H1 (cell line): ENCODE results near the gene EXD3. TPM values are rescaled to one million over a fixed set of nuclear protein-coding genes. Genes with fewer than 3 reads are reported as not detected.

Experiments used
- CTCF ChIA-PET: fragments of 300-600 bp; sonication (Branson Sonifier 250); formaldehyde crosslinking; loops from one replicate; lab custom pipeline; 2021; ENCODE audit not compliant: partially characterized antibody; lab: Charles Lee
- POLR2A ChIA-PET: fragments of 300-600 bp; sonication (Branson Sonifier 250); formaldehyde crosslinking; loops from one replicate; lab custom pipeline; 2021; ENCODE audit warnings: inconsistent platforms; ENCODE audit not compliant: partially characterized antibody; lab: Charles Lee
- DNase-seq, 2 experiments: peaks; one replicate each; pipeline versions ENCODE4 v3.0.0 to v3.0.0-alpha.2; 2010 to 2022; ENCODE audit warnings: low spot score in 2 of 2, low read depth in 1 of 2, mixed read lengths in 1 of 2
- FAIRE-seq: peaks from 2 replicates; lab custom pipeline; 2011; peaks lifted over from hg19 to GRCh38; lab: Jason Lieb, UNC
- H2AFZ ChIP-seq: 2 replicates; pipeline ENCODE4 v1.8.1; 2012; ENCODE audit warnings: low read length, inconsistent platforms
- H2AK5ac ChIP-seq: 2 replicates; pipeline ENCODE4 v1.6.1; 2013; ENCODE audit warnings: low read depth, low read length
- H2BK120ac ChIP-seq: replicated peaks from 2 replicates; pipeline ENCODE3; 2013; ENCODE audit warnings: low read depth, low read length, inconsistent platforms
- H2BK12ac ChIP-seq: 2 replicates; pipeline ENCODE4 v1.6.1; 2013; ENCODE audit warnings: low read depth, low read length
- H2BK15ac ChIP-seq: 2 replicates; pipeline ENCODE4 v1.6.1; 2013; ENCODE audit warnings: low read length
- H2BK20ac ChIP-seq: 2 replicates; pipeline ENCODE4 v1.6.1; 2013; ENCODE audit warnings: low read length
- H2BK5ac ChIP-seq: 2 replicates; pipeline ENCODE4 v1.6.1; 2013; ENCODE audit warnings: low read depth, low read length
- H3K14ac ChIP-seq: 2 replicates; pipeline ENCODE4 v1.6.1; 2013; ENCODE audit warnings: inconsistent platforms; ENCODE audit not compliant: insufficient read length
- H3K18ac ChIP-seq: 2 replicates; pipeline ENCODE4 v1.6.1; 2013; ENCODE audit warnings: low read length; ENCODE audit errors: extremely low read depth
- H3K23ac ChIP-seq: 2 replicates; pipeline ENCODE4 v1.6.1; 2013; ENCODE audit warnings: inconsistent platforms; ENCODE audit not compliant: insufficient read length
- H3K23me2 ChIP-seq: 2 replicates; pipeline ENCODE4 v1.6.1; 2013; ENCODE audit warnings: low read depth, low read length
- H3K27ac ChIP-seq: 2 replicates; pipeline ENCODE4 v1.6.1; 2011; ENCODE audit warnings: low read depth, low read length, inconsistent platforms
- H3K27me3 ChIP-seq, 4 experiments: replicated peaks in 1 of 4; 1 replicate in 1 of 4; 2 replicates in 3 of 4; pipeline versions ENCODE4 v1.6.1 to v1.8.1; 2011 to 2013; ENCODE audit warnings: low read length in 3 of 4, mild to moderate bottlenecking in 3 of 4, inconsistent platforms in 2 of 4, mixed read lengths in 2 of 4, moderate library complexity in 1 of 4; ENCODE audit not compliant: control insufficient read depth in 3 of 4, insufficient read depth in 3 of 4; ENCODE audit errors: extremely low read depth in 1 of 4
- H3K36me3 ChIP-seq, 4 experiments: 2 replicates each; pipeline versions ENCODE4 v1.6.1 to v1.8.1; 2011 to 2013; ENCODE audit warnings: mild to moderate bottlenecking in 4 of 4, low read length in 3 of 4, moderate library complexity in 2 of 4, control low read depth in 1 of 4, inconsistent platforms in 1 of 4; ENCODE audit not compliant: insufficient read depth in 4 of 4, control insufficient read depth in 2 of 4
- H3K4ac ChIP-seq: replicated peaks from 2 replicates; pipeline ENCODE3; 2013; ENCODE audit warnings: low read length, low read depth, mixed read lengths, inconsistent platforms; ENCODE audit not compliant: insufficient read length
- H3K4me1 ChIP-seq, 4 experiments: replicated peaks in 1 of 4; 1 replicate in 1 of 4; 2 replicates in 3 of 4; pipeline versions ENCODE4 v1.6.1 to v1.8.1; 2011 to 2013; ENCODE audit warnings: low read length in 3 of 4, inconsistent platforms in 2 of 4, mixed read lengths in 1 of 4; ENCODE audit not compliant: insufficient read depth in 4 of 4, control insufficient read depth in 3 of 4
- H3K4me2 ChIP-seq, 2 experiments: 2 replicates each; pipeline versions ENCODE4 v1.6.1 to v1.8.1; 2011 to 2013; ENCODE audit warnings: low read depth in 2 of 2, low read length in 2 of 2, control low read depth in 1 of 2, inconsistent platforms in 1 of 2, mild to moderate bottlenecking in 1 of 2; ENCODE audit not compliant: insufficient read depth in 1 of 2
- H3K4me3 ChIP-seq, 4 experiments: fragments of 200-600, 300-600 bp in 1 of 4; sonication (generic), shearing (Covaris generic), sonication (Bioruptor Twin) in 1 of 4; 2 replicates each; pipeline versions ENCODE4 v1.5.1 to v1.8.1; 2011 to 2016; ENCODE audit warnings: low read length in 4 of 4, low read depth in 3 of 4, control low read depth in 2 of 4, inconsistent platforms in 2 of 4, mild to moderate bottlenecking in 2 of 4, mixed read lengths in 1 of 4, moderate library complexity in 1 of 4; ENCODE audit not compliant: insufficient read depth in 2 of 4; ENCODE audit errors: extremely low read depth in 1 of 4
- H3K56ac ChIP-seq: replicated peaks from 2 replicates; pipeline ENCODE3; 2013; ENCODE audit warnings: low read depth, mild to moderate bottlenecking, mixed read lengths, low read length, inconsistent platforms; ENCODE audit not compliant: insufficient read length
- H3K79me1 ChIP-seq: 2 replicates; pipeline ENCODE4 v1.6.1; 2013; ENCODE audit warnings: low read depth, low read length, control low read depth
- H3K79me2 ChIP-seq, 2 experiments: 2 replicates each; pipeline versions ENCODE4 v1.6.1 to v1.8.1; 2012 to 2013; ENCODE audit warnings: low read length in 2 of 2, mild to moderate bottlenecking in 2 of 2, inconsistent platforms in 1 of 2; ENCODE audit not compliant: insufficient read depth in 2 of 2, control insufficient read depth in 1 of 2
- H3K9ac ChIP-seq, 4 experiments: replicated peaks in 1 of 4; 1 replicate in 1 of 4; 2 replicates in 3 of 4; pipeline versions ENCODE4 v1.6.1 to v1.8.1; 2011 to 2013; ENCODE audit warnings: low read depth in 3 of 4, low read length in 3 of 4, control low read depth in 2 of 4, mild to moderate bottlenecking in 2 of 4, moderate library complexity in 2 of 4, inconsistent platforms in 1 of 4; ENCODE audit errors: extremely low read depth in 1 of 4
- H3K9me3 ChIP-seq, 2 experiments: 2 replicates each; pipeline versions ENCODE4 v1.6.1 to v1.8.1; 2012 to 2013; ENCODE audit warnings: mild to moderate bottlenecking in 2 of 2, moderate library complexity in 2 of 2, control low read depth in 1 of 2, inconsistent platforms in 1 of 2, low read depth in 1 of 2, low read length in 1 of 2, mixed read lengths in 1 of 2; ENCODE audit not compliant: insufficient read depth in 2 of 2
- H4K20me1 ChIP-seq, 2 experiments: replicated peaks in 1 of 2; 2 replicates each; pipeline versions ENCODE3 to v1.8.1; 2011 to 2013; ENCODE audit warnings: inconsistent platforms in 2 of 2, low read length in 2 of 2, mild to moderate bottlenecking in 1 of 2; ENCODE audit not compliant: insufficient read depth in 2 of 2, control insufficient read depth in 1 of 2
- H4K5ac ChIP-seq: 2 replicates; pipeline ENCODE4 v1.6.1; 2013; ENCODE audit warnings: low read length, low read depth, mixed read lengths, inconsistent platforms; ENCODE audit not compliant: insufficient read length
- H4K8ac ChIP-seq: 2 replicates; pipeline ENCODE4 v1.8.0; 2013; ENCODE audit warnings: mild to moderate bottlenecking, moderate library complexity, low read length, inconsistent platforms; ENCODE audit not compliant: insufficient read depth; ENCODE audit errors: extremely low read depth
- H4K91ac ChIP-seq: replicated peaks from 2 replicates; pipeline ENCODE3; 2013; ENCODE audit warnings: low read length, mixed read lengths, inconsistent platforms; ENCODE audit not compliant: insufficient read length
- WGBS, 2 experiments: shearing (Covaris generic) in 1 of 2; methylation state at CpG; one replicate each; pipeline versions ENCODE4 v1.1.6 to v1.1.7; 2013 to 2015; ENCODE audit warnings: low lambda C conversion rate in 2 of 2, mixed read lengths in 2 of 2, inconsistent platforms in 1 of 2, low coverage in 1 of 2, missing lambda C conversion rate in 1 of 2; ENCODE audit not compliant: insufficient replicate concordance in 2 of 2, insufficient coverage in 1 of 2, insufficient read length in 1 of 2; ENCODE audit errors: extremely low coverage in 1 of 2, missing lambda C conversion rate in 1 of 2; 5-methylcytosine and 5-hydroxymethylcytosine counted together
- polyA plus RNA-seq, 7 experiments: library from polyadenylated mRNA; depleted of rRNA in 3 of 7; stranded (reverse) in 5 of 7; unstranded in 2 of 7; fragments of >200 nt in 5 of 7; fragments of 200-250 nt in 2 of 7; gene quantifications; 1 replicate in 5 of 7; 2 replicates in 1 of 7; 4 replicates in 1 of 7; pipeline versions ENCODE4 v1.2.1 to v1.2.3, GENCODE V29; 2011 to 2013; ENCODE audit warnings: missing spikeins in 2 of 7, mixed read lengths in 2 of 7
- total RNA-seq: library from RNA; stranded (reverse); fragmentation: NEBNext Ultra II Directional; extraction: Animal tissue kit (Norgen Biotek cat#: 25700); gene quantifications from 2 replicates; pipeline ENCODE4 v1.2.1, GENCODE V29; 2021

Gene EXD3
- total and polyA plus RNA-seq, 2 of the 8 experiments (the other 6 are each of a cell fraction or from before 2014, with no cell fraction given): 7.2 to 9.4 TPM

GRCh38 chr9:137406876-137407589 lies 15.9 kb downstream of the EXD3 start:
- Histone ChIP-seq H3K4me1 (peaks cover 0 to 7% (median 2%) of the 10 kb centered on the region in 4 experiments; a peak in 6 of 7 replicates), H4K5ac (no peak overlapping the region), H2BK20ac (no peak overlapping the region), H2AFZ (no peak overlapping the region), H3K23ac (no peak overlapping the region), H3K79me1 (0 out of 2 replicates have a peak, but pooled peaks cover 2% of the 10 kb centered on the region), H2BK15ac (no peak overlapping the region), H3K79me2 (no peaks in the 10 kb centered on the region), H3K27me3 (peaks cover 0 to 3% (median under 1%) of the 10 kb centered on the region in 4 experiments; a peak in 2 of 7 replicates), H4K91ac (no peak overlapping the region), H2BK12ac (no peak overlapping the region), H3K4me2 (peak overlapping the region; percentile 50 to 64), H2AK5ac (no peak overlapping the region), H4K20me1 (peaks cover 0 to 4% of the 10 kb centered on the region in 2 experiments), H2BK120ac (no peak overlapping the region), H3K36me3 (no peaks in the 10 kb centered on the region), H3K23me2 (peaks cover 6% of the 10 kb centered on the region; the same call in 1 of the 2 replicates), H3K4me3 (peak overlapping the region; percentile 19 to 56 (median 35); a peak in 7 of 8 replicates), H3K9ac (no peak overlapping the region), H2BK5ac (no peak overlapping the region), H3K27ac (no peak overlapping the region), H3K14ac (no peak overlapping the region), H3K9me3 (no peaks in the 10 kb centered on the region), H4K8ac (peak overlapping the region; percentile 68), H3K56ac (no peak overlapping the region), H3K18ac (no peak overlapping the region), H3K4ac (no peak overlapping the region)
- FAIRE-seq: no peak
- ChIA-PET CTCF (interaction anchor here (1.0 to 1.7 kb wide), 3 partner anchors 10 to 110 kb away, joined by 3 to 5 read pairs (median 4); no protein-coding TSS in a partner anchor), POLR2A (interaction anchor here (1.7 kb wide), 1 partner anchor 90 kb away, joined by 5 read pairs; no protein-coding TSS in a partner anchor)
- DNase-seq: peak; percentile 27 to 92
- WGBS, 2 experiments: 6% methylated on average over 33 of the region's 63 CpGs; no CpG with 5 or more reads in 1 of the 2 experiments
